Activated T-cell treated with anti-CD3 and anti-CD28 coated beads, Interleukin-2, amount 50 U/mL, for 1 hour (primary cell): ENCODE data around the gene MEGF6.
"Not testable (repeated sequence)": the region's sequence is repeated elsewhere in the genome, so short reads cannot be mapped to it uniquely, and the experiment has no call there.

Experiments
- DNase-seq: peaks from one replicate; pipeline ENCODE4 v3.0.0-alpha.2; 2020

The MEGF6 gene

DNA sequence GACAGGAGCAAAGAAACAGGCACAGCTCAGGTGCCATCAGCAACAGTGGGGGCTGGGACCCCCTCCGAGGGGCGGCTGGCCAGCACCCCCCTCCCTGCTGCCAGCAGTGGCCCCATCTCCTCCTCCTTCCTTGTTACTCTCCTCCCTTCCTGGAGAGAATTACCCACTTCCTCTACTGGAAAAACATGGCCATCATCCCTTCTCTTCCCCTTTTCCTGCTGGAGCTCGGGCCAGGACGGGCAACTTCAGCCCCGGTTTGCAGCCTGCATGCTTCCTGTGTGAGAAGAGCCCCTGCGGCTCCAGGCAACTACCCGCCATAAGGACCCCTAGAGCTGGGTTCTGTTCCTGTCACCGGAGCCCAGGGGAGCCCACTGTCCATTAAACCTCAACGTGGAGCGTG is 17.6 kb downstream of the MEGF6 start:
- DNase-seq, result no peak

DNA sequence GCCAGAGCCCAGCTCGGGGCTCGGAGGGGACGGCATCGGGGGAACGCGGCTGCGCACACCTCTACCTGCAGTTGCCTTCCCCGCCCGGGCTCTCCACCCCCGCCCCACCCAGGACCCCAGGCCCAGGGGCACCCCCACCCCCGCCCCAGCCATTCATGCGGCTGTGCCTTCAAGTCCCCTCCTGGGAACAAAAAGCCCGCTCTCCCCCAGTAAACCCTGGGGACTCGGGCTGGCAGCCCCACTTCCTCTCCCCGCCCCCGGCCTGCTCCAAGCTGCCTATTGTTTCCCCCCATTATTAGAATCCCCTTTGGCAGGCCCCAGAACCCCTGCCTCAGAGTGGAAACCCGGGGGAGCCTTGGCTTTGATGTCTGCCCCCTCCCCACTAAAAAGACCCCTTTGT is 18.0 kb downstream of the MEGF6 start:
- no peak for DNase-seq

GRCh38 chr1:3590951-3591865 is 20.1 kb downstream of the MEGF6 start:
- DNase-seq, result no peak

GRCh38 chr1:3590139-3590763 is 21.1 kb downstream of the MEGF6 start:
- no peak for DNase-seq

- no peak for DNase-seq
Observed at GRCh38 chr1:3588395-3588794, 22.9 kb downstream of the MEGF6 start.

GRCh38 chr1:3586986-3587759 is 24.1 kb downstream of the MEGF6 start:
- no peak for DNase-seq

- DNase-seq, result no peak
Observed at GRCh38 chr1:3585940-3586568, 25.3 kb downstream of the MEGF6 start.

- not testable (repeated sequence) for DNase-seq
Observed at GRCh38 chr1:3585353-3585868, 25.9 kb downstream of the MEGF6 start.

DNA sequence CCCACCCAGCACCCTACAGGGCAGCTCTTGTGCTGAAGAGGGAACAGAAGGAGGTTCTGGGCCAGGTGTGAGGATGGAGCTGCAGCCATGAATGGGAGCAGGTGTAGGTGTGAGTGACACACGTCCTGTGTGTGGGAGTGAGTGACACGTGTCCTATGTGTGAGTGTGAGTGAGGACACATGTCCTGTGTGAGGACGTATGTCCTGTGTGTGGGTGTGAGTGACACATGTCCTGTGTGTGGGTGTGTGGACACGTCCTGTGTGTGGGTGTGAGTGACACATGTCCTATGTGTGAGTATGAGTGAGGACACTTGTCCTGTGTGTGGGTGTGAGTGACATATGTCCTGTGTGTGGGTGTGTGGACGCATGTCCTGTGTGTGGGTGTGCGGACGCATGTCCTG is 26.4 kb downstream of the MEGF6 start:
- DNase-seq, result no peak

GRCh38 chr1:3583751-3584150 is 27.6 kb downstream of the MEGF6 start:
- not testable (repeated sequence) for DNase-seq

- no peak for DNase-seq
Observed at GRCh38 chr1:3581296-3582036, 29.8 kb downstream of the MEGF6 start.

DNA sequence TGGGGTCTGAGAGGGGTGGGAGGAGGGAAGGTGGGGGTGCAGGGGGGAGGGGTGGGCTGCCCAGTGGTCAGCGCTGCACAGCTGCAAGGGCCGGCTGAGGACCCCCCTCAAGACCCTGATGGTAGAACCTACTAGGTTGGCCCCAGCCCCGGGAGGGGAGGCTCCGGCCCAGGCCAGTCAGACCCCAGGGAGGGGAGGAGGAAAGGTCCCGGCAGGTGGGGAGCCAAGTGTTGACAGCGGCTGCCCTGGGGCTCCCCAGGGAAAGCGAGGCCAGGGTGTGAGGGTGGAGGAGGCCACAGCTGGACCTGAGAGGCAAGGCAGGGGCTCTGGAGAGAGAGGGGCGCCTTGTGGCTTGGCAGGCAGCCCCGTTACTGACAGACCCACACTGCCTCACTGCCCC is 31.1 kb downstream of the MEGF6 start:
- DNase-seq, result no peak

GRCh38 chr1:3579626-3580025 is 31.7 kb downstream of the MEGF6 start:
- no peak for DNase-seq

GRCh38 chr1:3578906-3579305 is 32.4 kb downstream of the MEGF6 start:
- DNase-seq, result no peak

DNA sequence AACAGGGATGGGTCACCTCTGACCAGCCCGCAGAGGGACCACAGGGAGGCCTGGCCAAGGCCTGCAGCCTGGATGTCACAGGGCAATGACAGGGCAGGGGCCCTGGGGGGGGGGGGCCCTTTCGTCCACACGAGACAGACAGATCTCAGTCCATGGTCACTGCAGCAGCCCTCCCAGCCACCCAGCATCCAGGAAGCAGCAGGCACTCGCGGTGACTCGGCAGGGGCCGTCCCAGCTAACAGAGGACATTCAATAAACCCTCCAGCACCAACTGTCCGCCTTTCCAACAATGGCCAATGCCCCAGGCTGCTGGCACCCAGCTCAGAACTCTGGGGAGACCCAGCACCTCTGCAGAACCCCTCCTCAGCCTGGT is 32.9 kb downstream of the MEGF6 start:
- no peak for DNase-seq

GRCh38 chr1:3577711-3578432 is 33.4 kb downstream of the MEGF6 start:
- no peak for DNase-seq

- DNase-seq, result no peak
Observed at GRCh38 chr1:3577300-3577699, 34.0 kb downstream of the MEGF6 start.

- DNase-seq, result no peak
Observed at GRCh38 chr1:3575993-3576392, 35.3 kb downstream of the MEGF6 start.

DNA sequence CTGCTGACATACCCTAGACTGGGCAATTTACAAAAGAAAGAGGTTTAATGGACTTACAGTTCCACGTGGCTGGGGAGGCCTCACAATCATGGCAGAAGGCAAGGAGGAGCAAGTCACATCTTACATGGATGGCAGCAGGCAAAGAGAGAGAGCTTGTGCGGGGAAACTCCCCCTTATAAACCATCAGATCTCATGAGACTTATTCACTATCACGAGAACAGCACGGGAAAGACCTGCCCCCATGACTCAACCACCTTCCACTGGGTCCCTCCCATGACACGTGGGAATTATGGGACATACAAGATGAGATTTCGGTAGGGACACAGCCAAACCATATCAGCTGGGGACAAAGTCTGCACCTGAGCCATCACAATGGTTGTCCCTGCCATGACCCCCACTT is 35.8 kb downstream of the MEGF6 start:
- not testable (repeated sequence) for DNase-seq

DNA sequence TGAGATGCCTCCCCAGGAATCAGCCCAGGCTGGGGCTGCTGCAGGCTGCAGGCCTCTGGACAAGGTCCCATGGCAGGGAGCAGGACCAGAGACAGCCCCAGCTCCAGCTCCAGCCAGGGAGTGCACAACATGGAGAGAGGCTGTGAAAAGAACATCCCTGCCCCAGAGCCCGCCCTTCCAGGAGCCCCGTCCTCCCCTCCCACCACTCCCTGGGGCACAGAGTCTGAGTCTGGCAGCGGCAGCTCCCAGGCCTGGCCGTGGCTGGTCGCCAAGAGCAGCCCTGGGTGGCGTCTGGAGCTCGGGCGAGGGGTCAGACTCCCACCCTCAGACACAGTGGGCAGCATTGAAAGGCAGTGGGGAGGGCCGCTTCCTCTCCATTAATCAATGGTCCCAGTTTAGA is 37.8 kb downstream of the MEGF6 start:
- DNase-seq, result no peak

DNA sequence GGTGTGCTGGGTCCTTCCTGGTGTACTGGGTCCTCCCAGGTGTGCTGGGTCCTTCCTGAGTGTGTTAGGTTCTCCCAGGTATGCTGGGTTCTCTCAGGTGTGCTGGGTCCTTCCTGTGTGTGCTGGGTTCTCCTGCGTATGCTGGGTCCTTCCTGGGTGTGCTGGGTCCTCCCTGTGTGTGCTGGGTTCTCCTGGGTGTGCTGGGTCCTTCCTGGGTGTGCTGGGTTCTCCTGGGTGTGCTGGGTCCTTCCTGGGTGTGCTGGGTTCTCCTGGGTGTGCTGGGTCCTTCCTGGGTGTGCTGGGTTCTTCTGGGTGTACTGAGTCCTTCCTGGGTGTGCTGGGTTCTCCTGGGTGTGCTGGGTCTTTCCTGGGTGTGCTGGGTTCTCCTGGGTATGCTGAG is 38.7 kb downstream of the MEGF6 start:
- not testable (repeated sequence) for DNase-seq

- DNase-seq, result no peak
Observed at GRCh38 chr1:3571263-3571662, 40.0 kb downstream of the MEGF6 start.
